GM12878 (cell line): ENCODE measurements around the gene GARRE1. TPM values are rescaled to one million over a fixed set of nuclear protein-coding genes. Genes with fewer than 3 reads are reported as not detected.

Experiments
- ATAC-seq: fragments of 200-7000 bp; cut with Tn5 transposase; 3 replicates; pipeline ENCODE4 v1.9.1; 2020; ENCODE audit warnings: mild to moderate bottlenecking, moderate library complexity
- BruUV-seq: library from RNA; stranded (reverse); fragments of 400-500 nt; replicated peaks from 2 replicates; lab custom pipeline; 2021; lab: Mats Ljungman, UMichigan
- CTCF ChIA-PET: fragments of 300-600 bp; sonication (Branson Sonifier 250); formaldehyde crosslinking; extraction: SDS; loops from one replicate; lab custom pipeline; 2021; ENCODE audit warnings: inconsistent platforms; lab: Yijun Ruan, JAX
- POLR2A ChIA-PET: fragments of 350-600 bp; formaldehyde crosslinking; extraction: SDS; loops from one replicate; lab custom pipeline; 2021; ENCODE audit warnings: inconsistent platforms; lab: Charles Lee
- RAD21 ChIA-PET: fragments of 300-600 bp; sonication (Branson Sonifier 250); formaldehyde crosslinking; loops from one replicate; lab custom pipeline; 2023; ENCODE audit warnings: antibody characterized with exemption; ENCODE audit not compliant: unreplicated experiment; lab: Charles Lee
- SMC1A ChIA-PET: fragments of 300-600 bp; sonication (Branson Sonifier 250); formaldehyde crosslinking; loops from one replicate; lab custom pipeline; 2023; ENCODE audit not compliant: unreplicated experiment, uncharacterized antibody; lab: Charles Lee
- DNase-seq: peaks from one replicate; pipeline ENCODE4 v3.0.0-alpha.2; 2011; ENCODE audit warnings: low read depth, low spot score
- FAIRE-seq: peaks from 3 replicates; lab custom pipeline; 2011; peaks lifted over from hg19 to GRCh38; lab: Jason Lieb, UNC
- H2AFZ ChIP-seq: 2 replicates; pipeline ENCODE4 v1.6.0; 2011; ENCODE audit warnings: low read depth, low read length, control low read depth; ENCODE audit not compliant: control insufficient read depth
- H3K27ac ChIP-seq: 2 replicates; pipeline ENCODE4 v1.5.1; 2011; ENCODE audit warnings: control low read depth; ENCODE audit not compliant: control insufficient read depth, insufficient read depth
- H3K27me3 ChIP-seq, 2 experiments: replicated peaks in 1 of 2; 2 replicates each; pipeline versions ENCODE4 v1.6.0 to v1.6.1; 2011; ENCODE audit warnings: low read length in 1 of 2; ENCODE audit not compliant: control insufficient read depth in 2 of 2, insufficient read depth in 2 of 2
- H3K36me3 ChIP-seq, 2 experiments: 2 replicates each; pipeline ENCODE4 v1.5.1; 2011; ENCODE audit warnings: low read length in 1 of 2; ENCODE audit not compliant: control insufficient read depth in 2 of 2, insufficient read depth in 2 of 2
- H3K4me1 ChIP-seq: 2 replicates; pipeline ENCODE4 v1.6.1; 2011; ENCODE audit warnings: mild to moderate bottlenecking, low read length, moderate library complexity, mixed read lengths; ENCODE audit not compliant: control insufficient read depth, insufficient read depth
- H3K4me2 ChIP-seq: 2 replicates; pipeline ENCODE4 v1.6.0; 2011; ENCODE audit warnings: control low read depth; ENCODE audit not compliant: control insufficient read depth, insufficient read depth
- H3K4me3 ChIP-seq: fragments of 200-600 bp; sonication (generic); 2 replicates; pipeline ENCODE4 v1.5.1; 2016
- H3K79me2 ChIP-seq: 2 replicates; pipeline ENCODE4 v1.6.0; 2011; ENCODE audit warnings: low read length; ENCODE audit not compliant: control insufficient read depth, insufficient read depth
- H3K9ac ChIP-seq: 2 replicates; pipeline ENCODE4 v1.8.0; 2011; ENCODE audit warnings: low read length, control low read depth, mixed read lengths; ENCODE audit not compliant: control insufficient read depth, insufficient read depth
- H3K9me3 ChIP-seq: replicated peaks from 3 replicates; pipeline ENCODE4 v1.5.1; 2011; ENCODE audit warnings: mild to moderate bottlenecking, low read length; ENCODE audit not compliant: control insufficient read depth, insufficient read depth
- H4K20me1 ChIP-seq: 2 replicates; pipeline ENCODE4 v1.6.0; 2011; ENCODE audit not compliant: control insufficient read depth, insufficient read depth
- JUNB ChIP-seq: IDR thresholded peaks from 2 replicates; pipeline ENCODE4 v1.6.1; 2016; ENCODE audit warnings: antibody characterized with exemption, mild to moderate bottlenecking
- MAX ChIP-seq: IDR thresholded peaks from 2 replicates; pipeline ENCODE4 v1.6.1; 2012; ENCODE audit warnings: low read depth, low read length, improper control_type of control experiment
- MTA2 ChIP-seq: fragments of 450-650 bp; IDR thresholded peaks from 2 replicates; pipeline ENCODE4 v1.6.1; 2016; ENCODE audit warnings: low read depth, mild to moderate bottlenecking, moderate library complexity
- NKRF ChIP-seq: fragments of 450-650 bp; conservative IDR thresholded peaks from 2 replicates; pipeline ENCODE4 v1.6.1; 2017; ENCODE audit warnings: mild to moderate bottlenecking, moderate library complexity
- NR2C2 ChIP-seq: IDR thresholded peaks from 2 replicates; pipeline ENCODE4 v1.6.1; 2011; ENCODE audit warnings: borderline replicate concordance, low read depth; ENCODE audit not compliant: control insufficient read depth, insufficient read length
- PBX3 ChIP-seq: IDR thresholded peaks from 2 replicates; pipeline ENCODE4 v1.6.1; 2011; ENCODE audit warnings: mild to moderate bottlenecking, low read depth, low read length, moderate library complexity; ENCODE audit not compliant: insufficient replicate concordance
- POLR2A ChIP-seq: IDR thresholded peaks from 2 replicates; pipeline ENCODE4 v1.6.1; 2011; ENCODE audit warnings: low read depth, mild to moderate bottlenecking, low read length
- SUPT20H ChIP-seq: IDR thresholded peaks from 2 replicates; pipeline ENCODE4 v1.6.1; 2011; ENCODE audit warnings: low read depth, mild to moderate bottlenecking, low read length, moderate library complexity, borderline replicate concordance; ENCODE audit not compliant: control insufficient read depth
- ZBED1 ChIP-seq: IDR thresholded peaks from 2 replicates; pipeline ENCODE4 v1.6.1; 2016; ENCODE audit warnings: borderline replicate concordance
- ZBTB4 ChIP-seq: fragments of 450-650 bp; formaldehyde crosslinking; IDR thresholded peaks from 2 replicates; pipeline ENCODE4 v1.4.0; 2022; ENCODE audit warnings: mild to moderate bottlenecking, moderate library complexity
- ZNF687 ChIP-seq: fragments of 450-650 bp; IDR thresholded peaks from 2 replicates; pipeline ENCODE4 v1.6.1; 2017; ENCODE audit warnings: mild to moderate bottlenecking, moderate library complexity
- WGBS: methylation state at CpG from one replicate; pipeline ENCODE4 v1.1.6; 2016; ENCODE audit warnings: low lambda C conversion rate; ENCODE audit not compliant: insufficient replicate concordance, insufficient coverage; ENCODE audit errors: missing lambda C conversion rate; 5-methylcytosine and 5-hydroxymethylcytosine counted together
- in situ Hi-C: fragments of 300-500 bp; cut with MboI; formaldehyde crosslinking; loops from 9 replicates; pipeline ENCODE4 v1.14.3; 2018; ENCODE audit warnings: mixed read lengths
- intact Hi-C: fragments of 100-400 bp; cut with micrococcal nuclease; formaldehyde crosslinking; loops from one replicate; pipeline ENCODE4 v1.14.2; 2022; ENCODE audit not compliant: unreplicated experiment
- polyA plus RNA-seq, 11 experiments: library from polyadenylated mRNA; depleted of rRNA in 4 of 11; unstranded in 6 of 11; stranded (reverse) in 5 of 11; fragments of >200 nt; fragmentation: Nextera tagmentation in 4 of 11; fragmentation: Illumina TruSeq in 1 of 11; extraction: Ambion mirVana in 4 of 11; extraction: Trizol in 1 of 11; gene quantifications; 1 replicate in 1 of 11; 2 replicates in 10 of 11; pipeline versions ENCODE4 v1.2.1 to v1.2.3, GENCODE V29; 2011 to 2016; ENCODE audit warnings: inconsistent platforms in 2 of 11, missing spikeins in 2 of 11, low read depth in 1 of 11
- total RNA-seq, 4 experiments: library from RNA; depleted of rRNA in 3 of 4; stranded (reverse); fragments of >200 nt in 3 of 4; fragmentation: Illumina TruSeq in 1 of 4; extraction: Trizol in 1 of 4; gene quantifications; 2 replicates each; pipeline versions ENCODE4 v1.2.1 to v1.2.3, GENCODE V29; 2013 to 2021

GARRE1 gene
- total and polyA plus RNA-seq, 10 of the 15 experiments (the other 5 are each of a cell fraction or from before 2014, with no cell fraction given), result 1.1 to 9.4 (median 5.1) TPM

- TSS peak; percentile 49 for BruUV-seq
- Histone ChIP-seq H3K4me2 (no peak overlapping the region), H3K4me3 (no peak overlapping the region), H3K79me2 (no peaks in the 10 kb centered on the region), H3K27me3 (no peaks in the 10 kb centered on the region), H2AFZ (no peak overlapping the region), H3K9ac (no peak overlapping the region), H3K9me3 (no peaks in the 10 kb centered on the region), H3K36me3 (no peaks in the 10 kb centered on the region), H3K4me1 (no peaks in the 10 kb centered on the region), H3K27ac (no peak overlapping the region), H4K20me1 (no peaks in the 10 kb centered on the region)
- SMC1A ChIA-PET, result interaction anchor here (0.9 kb wide), 1 partner anchor 9 kb away, joined by 4 read pairs; no protein-coding TSS in a partner anchor
- CTCF ChIA-PET, result interaction anchor here (0.9 kb wide), 1 partner anchor 55 kb away, joined by 3 read pairs; no protein-coding TSS in a partner anchor
- POLR2A ChIA-PET, result interaction anchor here (0.6 to 0.9 kb wide), 2 partner anchors 34 to 55 kb away, joined by 3 to 4 read pairs; no protein-coding TSS in a partner anchor
- in situ Hi-C loops, result no loop called here
- intact Hi-C loops, result no loop called here
- RAD21 ChIA-PET, result no interaction called here
- 94% methylated on average over 2 of the region's 2 CpGs for WGBS
- DNase-seq, result no peak
- no peak for FAIRE-seq
- no peak for ATAC-seq
- no peak for TF ChIP-seq SUPT20H
- TF ChIP-seq ZNF687, result no peak
- TF ChIP-seq MAX, result no peak
- TF ChIP-seq NR2C2, result no peak
- no peak for TF ChIP-seq NKRF
- TF ChIP-seq JUNB, result no peak
- no peak for TF ChIP-seq POLR2A
- no peak for TF ChIP-seq ZBTB4 (CRISPR knock-in tag)
- TF ChIP-seq PBX3, result no peak
- no peak for TF ChIP-seq MTA2
- TF ChIP-seq ZBED1, result no peak
These were observed 28.5 kb downstream of the GARRE1 start for GRCh38 chr19:34282611-34283519.
